HepG2 (cell line): ENCODE data around the gene PRKN. TPM values are rescaled to one million over a fixed set of nuclear protein-coding genes. Genes with fewer than 3 reads are reported as not detected.

Experiments
- ATAC-seq: fragments of 200-7000 bp; cut with Tn5 transposase; 3 replicates; pipeline ENCODE4 v1.9.1; 2020; ENCODE audit warnings: mild to moderate bottlenecking, moderate library complexity
- BruUV-seq: library from RNA; stranded (reverse); fragments of 400-500 nt; replicated peaks from 2 replicates; lab custom pipeline; 2021; lab: Mats Ljungman, UMichigan
- CTCF ChIA-PET: fragments of 300-600 bp; formaldehyde crosslinking; extraction: SDS; loops from one replicate; lab custom pipeline; 2021; ENCODE audit warnings: low total read pairs, inconsistent platforms, low intra/inter-chr PET ratio; lab: Yijun Ruan, JAX
- POLR2A ChIA-PET: fragments of 350-600 bp; sonication (Branson Sonifier 250); formaldehyde crosslinking; loops from one replicate; lab custom pipeline; 2020; ENCODE audit warnings: antibody characterized with exemption, inconsistent platforms; lab: Yijun Ruan, JAX
- DNase-seq: peaks from one replicate; pipeline ENCODE4 v3.0.0-alpha.2; 2015; ENCODE audit warnings: low spot score
- FAIRE-seq: peaks from 3 replicates; lab custom pipeline; 2011; peaks lifted over from hg19 to GRCh38; lab: Jason Lieb, UNC
- H2AFZ ChIP-seq: one replicate; pipeline ENCODE4 v1.6.1; 2011; ENCODE audit warnings: low read length, inconsistent platforms
- H3K27ac ChIP-seq: fragments of 300-600 bp; 3 replicates; pipeline ENCODE4 v1.8.0; 2011; ENCODE audit warnings: mixed run types, mild to moderate bottlenecking, mixed read lengths, low read length, inconsistent platforms; ENCODE audit not compliant: insufficient read depth; ENCODE audit errors: extremely low read length
- H3K27me3 ChIP-seq, 2 experiments: fragments of 200-600 bp in 1 of 2; 2 replicates in 1 of 2; 3 replicates in 1 of 2; pipeline versions ENCODE4 v1.6.0 to v1.8.0; 2011; ENCODE audit warnings: low read length in 2 of 2, mild to moderate bottlenecking in 2 of 2, moderate library complexity in 2 of 2, inconsistent platforms in 1 of 2; ENCODE audit not compliant: insufficient read depth in 2 of 2, control insufficient read depth in 1 of 2
- H3K36me3 ChIP-seq, 2 experiments: fragments of 200-600 bp in 1 of 2; replicated peaks in 1 of 2; 2 replicates in 1 of 2; 3 replicates in 1 of 2; pipeline versions ENCODE4 v1.5.1 to v1.8.0; 2011; ENCODE audit warnings: low read length in 2 of 2, inconsistent platforms in 1 of 2; ENCODE audit not compliant: insufficient read depth in 2 of 2, control insufficient read depth in 1 of 2
- H3K4me1 ChIP-seq: 2 replicates; pipeline ENCODE4 v1.5.1; 2012; ENCODE audit warnings: low read length, inconsistent platforms; ENCODE audit not compliant: insufficient read depth
- H3K4me2 ChIP-seq: 2 replicates; pipeline ENCODE4 v1.6.0; 2011; ENCODE audit warnings: low read depth, low read length, inconsistent platforms
- H3K4me3 ChIP-seq, 3 experiments: fragments of 200-600 bp in 1 of 3; sonication (generic), shearing (Covaris generic) in 1 of 3; replicated peaks in 1 of 3; 2 replicates each; pipeline ENCODE4 v1.5.1; 2011 to 2016; ENCODE audit warnings: low read length in 3 of 3, inconsistent platforms in 2 of 3, low read depth in 2 of 3, mild to moderate bottlenecking in 2 of 3, control low read depth in 1 of 3, mixed read lengths in 1 of 3; ENCODE audit not compliant: insufficient read depth in 1 of 3
- H3K79me2 ChIP-seq: one replicate; pipeline ENCODE4 v1.6.1; 2011; ENCODE audit warnings: low read length, inconsistent platforms; ENCODE audit not compliant: insufficient read depth
- H3K9ac ChIP-seq: 2 replicates; pipeline ENCODE4 v1.6.0; 2011; ENCODE audit warnings: mild to moderate bottlenecking, low read depth, low read length, inconsistent platforms; ENCODE audit not compliant: insufficient read depth
- H3K9me3 ChIP-seq: 2 replicates; pipeline ENCODE4 v1.5.1; 2012; ENCODE audit warnings: mild to moderate bottlenecking, low read length
- H4K20me1 ChIP-seq: 2 replicates; pipeline ENCODE4 v1.6.0; 2011; ENCODE audit warnings: inconsistent platforms, mild to moderate bottlenecking, low read length, moderate library complexity; ENCODE audit not compliant: insufficient read depth
- AHR ChIP-seq: IDR thresholded peaks from 2 replicates; pipeline ENCODE4 v1.6.1; 2018; ENCODE audit warnings: missing genetic modification reagents, missing compliant biosample characterization
- KLF15 ChIP-seq: sonication (generic); formaldehyde crosslinking; IDR thresholded peaks from 2 replicates; pipeline ENCODE4 v1.8.1; 2023; ENCODE audit warnings: borderline replicate concordance, mild to moderate bottlenecking, inconsistent platforms, missing genetic modification reagents, mixed read lengths
- MAFK ChIP-seq, 2 experiments: IDR thresholded peaks in 1 of 2; conservative IDR thresholded peaks in 1 of 2; 2 replicates each; pipeline ENCODE4 v1.6.1; 2011; ENCODE audit warnings: improper control_type of control experiment in 2 of 2, low read length in 2 of 2
- NR2C2 ChIP-seq: sonication (generic); formaldehyde crosslinking; IDR thresholded peaks from 2 replicates; pipeline ENCODE4 v1.4.0; 2020; ENCODE audit warnings: missing genetic modification reagents, mild to moderate bottlenecking, moderate library complexity, borderline replicate concordance
- ZBTB34 ChIP-seq: sonication (generic); formaldehyde crosslinking; IDR thresholded peaks from 2 replicates; pipeline ENCODE4 v1.8.0; 2022; ENCODE audit warnings: mild to moderate bottlenecking, missing genetic modification reagents
- ZNF792 ChIP-seq: IDR thresholded peaks from 2 replicates; pipeline ENCODE4 v1.6.1; 2016
- WGBS: methylation state at CpG from one replicate; pipeline ENCODE4 v1.1.6; 2017; ENCODE audit warnings: low lambda C conversion rate; 5-methylcytosine and 5-hydroxymethylcytosine counted together
- in situ Hi-C: cut with HindIII; loops from 2 replicates; pipeline ENCODE4 v1.10.0; 2017; ENCODE audit warnings: low pct_unique_long_range_greater_than_20kb; ENCODE audit not compliant: extremely low pct_ligation_motif_present
- intact Hi-C: fragments of 100-400 bp; cut with micrococcal nuclease; formaldehyde crosslinking; loops from one replicate; pipeline ENCODE4 v1.10.0; 2022; ENCODE audit not compliant: unreplicated experiment
- polyA plus RNA-seq, 8 experiments: library from polyadenylated mRNA; depleted of rRNA in 3 of 8; stranded (reverse) in 7 of 8; unstranded in 1 of 8; fragments of >200 nt; fragmentation: Illumina TruSeq in 4 of 8; extraction: Trizol in 4 of 8; gene quantifications; 2 replicates each; pipeline versions ENCODE4 v1.2.1 to v1.2.3, GENCODE V29; 2011 to 2016; ENCODE audit warnings: low read depth in 4 of 8, missing spikeins in 1 of 8, mixed read lengths in 1 of 8; ENCODE audit not compliant: insufficient read depth in 1 of 8
- total RNA-seq, 5 experiments: library from RNA; depleted of rRNA; stranded (reverse); fragments of >200 nt; fragmentation: Illumina TruSeq; extraction: Trizol; gene quantifications; 2 replicates each; pipeline ENCODE4 v1.2.3, GENCODE V29; 2016; ENCODE audit warnings: low read depth in 1 of 5

Gene PRKN
- total and polyA plus RNA-seq, 2 of the 13 experiments (the other 11 are each of a cell fraction or from before 2014, with no cell fraction given): 0.31 to 0.44 TPM

GRCh38 chr6:161547617-161548016 lies 1179.9 kb downstream of the PRKN start:
- ChIA-PET CTCF (no interaction called here), POLR2A (no interaction called here)
- BruUV-seq: no TSS peak

GRCh38 chr6:161546632-161547031 lies 1180.9 kb downstream of the PRKN start:
- Histone ChIP-seq H3K9ac (no peak overlapping the region), H3K27ac (no peak overlapping the region), H3K4me2 (no peak overlapping the region), H3K79me2 (no peaks in the 10 kb centered on the region), H4K20me1 (no peaks in the 10 kb centered on the region), H3K36me3 (no peaks in the 10 kb centered on the region), H3K4me3 (no peak overlapping the region), H2AFZ (no peak overlapping the region), H3K9me3 (no peaks in the 10 kb centered on the region), H3K4me1 (no peaks in the 10 kb centered on the region), H3K27me3 (0 out of 5 replicates have a peak, but pooled peaks cover 0 to 3% of the 10 kb centered on the region in 2 experiments)
- no TSS peak for BruUV-seq
- FAIRE-seq (no peak), ATAC-seq (no peak), DNase-seq (no peak)
- CTCF ChIA-PET: no interaction called here
- POLR2A ChIA-PET: no interaction called here
- in situ Hi-C loops: no loop called here
- no peak for TF ChIP-seq NR2C2
- TF ChIP-seq MAFK (conservative IDR thresholded peaks at IDR 0.05 in 1 of 2, IDR thresholded peaks at IDR 0.05 in 1 of 2; ENCODE audit: low read length in 2 of 2): no peak
- no peak for TF ChIP-seq AHR
- no peak for TF ChIP-seq ZNF792 (CRISPR knock-in tag)
- intact Hi-C loops: no loop called here
- WGBS: 4% methylated on average over 1 of the region's 1 CpG

More at GRCh38 chr6:161547617-161548016, 1179.9 kb downstream of the PRKN start:
- 0% methylated on average over 2 of the region's 2 CpGs for WGBS
- DNase-seq (no peak), ATAC-seq (no peak), FAIRE-seq (no peak)
- H3K4me1 ChIP-seq: no peaks in the 10 kb centered on the region
- H4K20me1 ChIP-seq: no peaks in the 10 kb centered on the region
- no peak overlapping the region for H3K27ac ChIP-seq
- H3K27me3 ChIP-seq: no peaks in the 10 kb centered on the region
- no peak overlapping the region for H3K9ac ChIP-seq
- no peak overlapping the region for H2AFZ ChIP-seq
- intact Hi-C loops: no loop called here
- no peak overlapping the region for H3K4me3 ChIP-seq
- in situ Hi-C loops: no loop called here
- H3K9me3 ChIP-seq: no peaks in the 10 kb centered on the region
- H3K79me2 ChIP-seq: no peaks in the 10 kb centered on the region
- H3K36me3 ChIP-seq: no peaks in the 10 kb centered on the region
- TF ChIP-seq KLF15 (CRISPR knock-in tag): no peak
- TF ChIP-seq ZBTB34 (CRISPR knock-in tag): no peak
- no peak overlapping the region for H3K4me2 ChIP-seq
